Neural cell (in vitro differentiated cells): ENCODE measurements around the gene WDR59.

Experiments
- CTCF ChIP-seq: fragments of 450-650 bp; IDR thresholded peaks from 2 replicates; pipeline ENCODE4 v1.5.1; 2014; ENCODE audit warnings: antibody characterized with exemption, mild to moderate bottlenecking, moderate library complexity; ENCODE audit not compliant: poor library complexity, severe bottlenecking
- EP300 ChIP-seq: fragments of 450-650 bp; conservative IDR thresholded peaks from 2 replicates; pipeline ENCODE4 v1.6.1; 2014; ENCODE audit warnings: antibody characterized with exemption, mild to moderate bottlenecking, moderate library complexity; ENCODE audit not compliant: poor library complexity, severe bottlenecking
- TAF1 ChIP-seq: IDR thresholded peaks from 2 replicates; pipeline ENCODE4 v1.6.1; 2012; ENCODE audit warnings: low read depth

- no peak for TF ChIP-seq CTCF
- no peak for TF ChIP-seq TAF1
- TF ChIP-seq EP300 = no peak
Measured at GRCh38 chr16:75022567-75022966, 37.6 kb upstream of the WDR59 start.
